Hindlimb muscle (tissue), 1 donor: ENCODE data around the gene IFNLR1. TPM values are rescaled to one million over a fixed set of nuclear protein-coding genes. Genes with fewer than 3 reads are reported as not detected.

ENCODE experiments used
- polyA plus RNA-seq: library from polyadenylated mRNA; unstranded; fragments of 120-200 nt; gene quantifications from one replicate; pipeline ENCODE4 v1.2.1, GENCODE V29; 2013; ENCODE audit not compliant: insufficient read length

Gene IFNLR1
- polyA plus RNA-seq, 1 donor, result 0.12 TPM

Other genes with a start within 250 kb of the IFNLR1 start
- 101 TPM for gene PNRC2, start 227.5 kb downstream of the IFNLR1 start, polyA plus RNA-seq
- 113 TPM for gene SRSF10, start 207.0 kb downstream of the IFNLR1 start, polyA plus RNA-seq
- gene MYOM3, start 75.2 kb downstream of the IFNLR1 start, polyA plus RNA-seq, result 458 TPM
- not detected for gene IL22RA1, start 44.1 kb downstream of the IFNLR1 start, polyA plus RNA-seq
- 0.68 TPM for gene GRHL3, start 132.1 kb upstream of the IFNLR1 start, polyA plus RNA-seq
- 2.0 TPM for gene STPG1, start 226.5 kb upstream of the IFNLR1 start, polyA plus RNA-seq
- 4.5 TPM for gene NIPAL3, start 228.5 kb upstream of the IFNLR1 start, polyA plus RNA-seq